ENCODE data around the gene FCRLB.

FCRLB gene

DNA sequence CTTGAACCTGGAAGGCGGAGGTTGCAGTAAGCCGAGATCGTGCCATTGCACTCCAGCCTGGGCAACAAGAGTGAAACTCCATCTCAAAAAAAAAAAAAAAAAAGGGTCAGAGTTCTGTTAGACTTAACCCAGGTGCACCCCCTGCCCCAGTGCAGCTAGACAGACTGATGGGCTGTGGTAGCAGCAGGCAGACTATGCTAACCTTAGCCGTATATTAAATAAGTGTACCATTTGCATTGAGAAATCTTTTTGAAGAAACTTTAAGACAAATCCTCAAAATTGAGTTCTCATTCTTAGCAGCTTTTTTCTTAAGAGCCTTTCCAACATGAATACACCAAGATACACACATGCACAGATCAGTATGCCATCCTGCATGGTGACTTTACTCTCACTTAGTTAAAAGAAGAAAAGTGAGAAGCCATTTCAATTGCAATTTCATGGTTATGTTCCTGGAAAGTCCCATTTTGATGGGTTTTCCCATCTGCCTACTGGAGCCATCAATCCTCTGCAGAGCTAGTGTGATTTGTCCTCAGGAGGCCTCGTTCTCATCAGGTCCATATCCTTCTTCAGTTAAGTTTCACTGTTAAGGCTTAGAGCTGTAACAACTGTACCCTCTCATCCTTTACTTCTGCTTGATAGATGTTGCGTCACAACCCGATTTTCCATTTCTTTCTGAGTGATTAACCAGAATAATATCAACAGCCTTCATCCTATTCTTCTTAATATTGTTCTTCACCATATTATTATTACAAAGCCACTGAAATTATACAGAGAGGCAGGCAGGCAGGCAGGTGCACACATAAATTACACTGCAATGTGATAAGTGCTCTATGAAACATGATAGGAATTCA is 7.3 kb downstream of the FCRLB start:
- H3K9me3 Mint-ChIP-seq = no peaks in the 10 kb centered on the region
- H3K36me3 Mint-ChIP-seq = no peaks in the 10 kb centered on the region
- peak overlapping the region; percentile 96 for H3K4me3 Mint-ChIP-seq
- H3K4me1 Mint-ChIP-seq = peaks cover 56% of the 10 kb centered on the region
- H3K27me3 Mint-ChIP-seq = peaks cover 6% of the 10 kb centered on the region
- peak overlapping the region; percentile 6 for H3K27ac Mint-ChIP-seq

DNA sequence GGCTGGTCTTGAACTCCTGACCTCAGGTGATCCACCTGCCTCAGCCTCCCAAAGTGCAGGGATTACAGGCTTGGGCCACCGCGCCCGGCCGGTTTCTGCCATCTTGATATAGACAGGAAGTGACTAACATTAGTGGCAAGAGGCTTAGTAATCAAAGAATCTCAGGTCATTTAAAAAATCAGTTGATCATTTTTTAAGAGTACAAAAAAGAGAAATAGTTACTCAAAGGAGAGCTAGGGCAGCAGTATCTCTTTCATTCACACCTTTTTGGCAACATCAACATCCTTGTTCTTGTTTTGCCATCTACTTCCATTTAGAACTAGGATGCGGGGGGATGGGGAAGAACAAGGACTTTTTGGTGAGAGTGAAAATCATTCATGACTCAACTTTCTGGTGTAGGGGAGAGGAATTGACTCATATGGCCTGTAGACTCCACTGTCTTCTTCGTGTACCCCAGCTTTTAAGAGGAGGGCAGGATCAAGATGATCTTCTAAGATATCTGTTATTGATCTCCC is 8.8 kb downstream of the FCRLB start:
- peaks cover 51% of the 10 kb centered on the region for H3K4me1 Mint-ChIP-seq
- peaks cover 6% of the 10 kb centered on the region for H3K27me3 Mint-ChIP-seq
- peak overlapping the region; percentile 67 for H3K27ac Mint-ChIP-seq
- no peaks in the 10 kb centered on the region for H3K36me3 Mint-ChIP-seq
- H3K9me3 Mint-ChIP-seq = no peaks in the 10 kb centered on the region
- H3K4me3 Mint-ChIP-seq = peak overlapping the region; percentile 57

DNA sequence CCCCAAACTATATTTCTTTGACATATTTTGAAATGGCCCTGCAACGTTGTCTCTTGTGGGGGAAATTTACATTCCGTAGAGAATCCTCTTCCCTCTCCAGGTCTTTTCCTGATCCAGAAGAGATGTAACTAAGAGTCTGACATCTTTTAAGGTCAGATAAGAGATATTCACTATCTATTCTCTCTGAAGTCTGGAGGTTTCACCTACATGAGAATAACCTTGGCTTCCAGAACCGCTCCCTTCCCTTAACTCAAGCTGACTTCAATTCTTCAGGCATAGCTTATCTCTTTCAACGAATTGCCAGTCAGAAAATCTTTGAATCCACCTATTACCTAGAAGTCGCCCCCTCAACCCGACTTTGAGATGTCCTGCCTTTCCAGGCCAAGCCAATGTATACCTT is 9.9 kb downstream of the FCRLB start:
- H3K9me3 Mint-ChIP-seq = no peaks in the 10 kb centered on the region
- peak overlapping the region; percentile 56 for H3K27ac Mint-ChIP-seq
- no peak overlapping the region for H3K4me3 Mint-ChIP-seq
- H3K4me1 Mint-ChIP-seq = peaks cover 48% of the 10 kb centered on the region
- H3K27me3 Mint-ChIP-seq = no peaks in the 10 kb centered on the region
- H3K36me3 Mint-ChIP-seq = no peaks in the 10 kb centered on the region

DNA sequence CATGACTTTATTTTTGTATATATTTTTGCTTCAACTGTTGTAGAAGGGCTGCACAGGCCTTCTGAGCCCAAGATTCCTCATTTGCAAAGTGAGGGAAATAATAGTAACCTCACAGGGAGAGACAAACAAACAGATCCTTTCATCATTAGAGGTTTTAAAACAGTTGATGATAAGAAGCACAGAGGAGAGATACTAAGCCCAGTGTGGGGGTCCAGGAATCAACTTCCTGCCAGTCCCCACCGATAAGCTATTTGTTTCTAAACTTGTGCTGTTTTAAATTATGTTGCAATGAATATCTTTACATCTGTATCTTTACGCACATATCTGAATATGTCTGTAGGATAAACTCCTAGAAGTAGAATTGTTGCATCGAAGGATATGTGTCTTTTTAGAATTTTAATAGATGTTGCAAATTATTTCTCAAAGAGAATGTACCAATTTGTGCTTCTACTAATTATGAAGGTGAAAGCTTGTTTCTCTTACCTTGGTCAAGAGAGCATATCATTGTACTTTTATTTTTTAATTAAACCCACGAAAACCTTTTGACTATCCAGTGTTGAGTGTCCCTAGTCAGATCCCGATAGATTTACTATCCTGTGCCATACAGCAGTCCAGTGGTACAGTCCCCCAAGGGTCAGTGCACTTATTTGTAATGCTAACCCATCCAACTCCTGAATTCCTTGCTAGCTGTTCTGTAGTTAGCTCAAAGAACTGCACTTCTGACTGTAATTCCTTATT is 10.8 kb downstream of the FCRLB start:
- no peaks in the 10 kb centered on the region for H3K27me3 Mint-ChIP-seq
- no peak overlapping the region for H3K4me3 Mint-ChIP-seq

DNA sequence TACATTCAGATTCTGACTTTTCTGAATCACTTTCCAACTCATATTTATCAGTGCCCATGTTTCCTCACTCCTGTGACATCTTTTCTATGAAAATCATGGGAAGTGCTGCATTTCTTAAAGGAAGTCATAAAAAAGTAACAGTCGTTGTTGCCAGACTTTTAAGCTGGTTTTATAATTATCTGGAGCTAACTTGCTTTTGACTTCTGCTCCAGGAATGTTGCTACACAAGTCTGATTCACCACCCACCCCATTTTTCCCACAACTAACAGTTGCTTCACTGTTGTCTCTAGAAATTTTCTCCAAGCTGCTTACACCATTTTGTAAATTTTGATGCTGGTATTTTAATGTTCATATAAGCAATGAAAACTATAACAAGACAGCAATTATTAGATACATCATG is 12.2 kb downstream of the FCRLB start:
- H3K27me3 Mint-ChIP-seq = no peaks in the 10 kb centered on the region
- H3K4me3 Mint-ChIP-seq = no peak overlapping the region
- no peaks in the 10 kb centered on the region for H3K9me3 Mint-ChIP-seq
- H3K4me1 Mint-ChIP-seq = peaks cover 43% of the 10 kb centered on the region
- H3K36me3 Mint-ChIP-seq = no peaks in the 10 kb centered on the region
- no peak overlapping the region for H3K27ac Mint-ChIP-seq

More for the DNA sequence above, 10.8 kb downstream of the FCRLB start:
- Mint-ChIP-seq H3K36me3 (no peaks in the 10 kb centered on the region), H3K27ac (peak overlapping the region; percentile 53), H3K4me1 (peaks cover 53% of the 10 kb centered on the region), H3K9me3 (no peaks in the 10 kb centered on the region)

DNA sequence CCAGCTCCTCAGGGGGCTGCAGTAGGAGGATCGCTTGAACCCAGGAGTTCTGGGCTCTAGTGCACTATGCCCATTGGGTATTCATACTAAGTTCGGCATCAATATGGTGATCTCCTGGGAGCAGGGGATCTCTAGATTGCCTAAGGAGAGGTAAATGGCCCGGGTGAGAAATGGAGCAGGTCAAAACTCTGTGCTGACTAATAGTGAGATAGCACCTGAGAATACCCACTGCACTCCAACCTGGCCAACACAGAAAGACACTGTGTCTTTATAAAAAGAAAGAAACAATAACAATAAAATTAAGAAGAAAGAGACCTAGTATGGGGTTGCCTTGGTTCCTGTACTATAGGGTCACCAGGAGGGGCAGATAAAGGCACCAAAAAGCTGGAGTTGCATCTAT is 14.5 kb downstream of the FCRLB start:
- H3K27me3 Mint-ChIP-seq = no peaks in the 10 kb centered on the region
- H3K27ac Mint-ChIP-seq = peak overlapping the region; percentile 66
- no peaks in the 10 kb centered on the region for H3K36me3 Mint-ChIP-seq
- peaks cover 29% of the 10 kb centered on the region for H3K4me1 Mint-ChIP-seq
- H3K9me3 Mint-ChIP-seq = no peaks in the 10 kb centered on the region
- no peak overlapping the region for H3K4me3 Mint-ChIP-seq

DNA sequence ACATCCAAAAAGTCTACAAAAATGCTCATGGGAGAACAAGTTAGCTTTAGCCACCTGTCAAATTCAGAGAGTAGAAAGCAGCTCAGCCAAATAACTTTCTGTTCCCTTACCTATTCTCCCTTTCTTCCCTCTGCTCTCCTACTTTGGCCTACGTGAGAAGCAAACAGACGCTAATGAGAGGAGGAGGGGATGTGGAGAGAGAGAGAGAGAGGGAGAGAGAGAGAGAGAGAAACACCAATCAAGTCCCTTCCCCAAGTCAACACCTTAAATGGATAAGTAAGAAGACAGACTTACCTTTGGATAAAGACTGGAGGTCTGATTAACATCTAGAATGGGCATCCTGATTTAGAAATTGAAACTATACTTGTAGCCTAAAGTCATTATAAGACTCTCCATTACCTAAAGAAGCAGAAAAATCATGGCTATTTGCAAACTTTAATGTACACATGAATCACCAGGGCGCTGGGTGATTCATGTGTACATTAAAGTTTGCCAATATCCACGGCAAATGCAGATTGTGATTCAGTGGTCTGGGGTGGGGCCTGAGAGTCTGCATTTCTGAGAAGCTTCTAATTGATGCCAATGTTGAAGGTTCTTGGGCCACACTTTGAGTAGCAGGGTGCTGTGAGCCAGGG is 15.1 kb downstream of the FCRLB start:
- no peak overlapping the region for H3K4me3 Mint-ChIP-seq
- H3K4me1 Mint-ChIP-seq = peaks cover 26% of the 10 kb centered on the region
- no peaks in the 10 kb centered on the region for H3K36me3 Mint-ChIP-seq
- peak overlapping the region; percentile 66 for H3K27ac Mint-ChIP-seq
- no peaks in the 10 kb centered on the region for H3K27me3 Mint-ChIP-seq
- H3K9me3 Mint-ChIP-seq = no peaks in the 10 kb centered on the region

DNA sequence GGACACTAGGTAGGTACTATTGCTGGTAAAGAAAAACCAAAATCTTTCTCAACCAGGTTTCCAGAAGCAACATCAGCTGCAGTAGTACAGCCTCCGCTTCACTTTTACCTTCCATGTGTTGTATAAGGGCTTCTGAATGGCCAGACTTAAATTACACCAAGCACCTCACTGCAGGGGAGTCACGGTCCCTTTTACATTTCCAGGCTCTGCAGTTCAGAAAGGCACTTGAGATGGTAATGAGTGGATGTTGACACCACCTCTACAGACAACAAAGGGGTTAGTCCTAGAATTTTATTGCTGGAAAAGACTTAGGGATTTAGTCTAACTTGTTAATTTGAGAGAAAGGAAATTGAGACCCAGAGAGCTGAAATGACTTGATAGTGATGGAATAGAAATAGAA is 16.3 kb downstream of the FCRLB start:
- peaks cover 25% of the 10 kb centered on the region for H3K4me1 Mint-ChIP-seq
- H3K27ac Mint-ChIP-seq = no peak overlapping the region

DNA sequence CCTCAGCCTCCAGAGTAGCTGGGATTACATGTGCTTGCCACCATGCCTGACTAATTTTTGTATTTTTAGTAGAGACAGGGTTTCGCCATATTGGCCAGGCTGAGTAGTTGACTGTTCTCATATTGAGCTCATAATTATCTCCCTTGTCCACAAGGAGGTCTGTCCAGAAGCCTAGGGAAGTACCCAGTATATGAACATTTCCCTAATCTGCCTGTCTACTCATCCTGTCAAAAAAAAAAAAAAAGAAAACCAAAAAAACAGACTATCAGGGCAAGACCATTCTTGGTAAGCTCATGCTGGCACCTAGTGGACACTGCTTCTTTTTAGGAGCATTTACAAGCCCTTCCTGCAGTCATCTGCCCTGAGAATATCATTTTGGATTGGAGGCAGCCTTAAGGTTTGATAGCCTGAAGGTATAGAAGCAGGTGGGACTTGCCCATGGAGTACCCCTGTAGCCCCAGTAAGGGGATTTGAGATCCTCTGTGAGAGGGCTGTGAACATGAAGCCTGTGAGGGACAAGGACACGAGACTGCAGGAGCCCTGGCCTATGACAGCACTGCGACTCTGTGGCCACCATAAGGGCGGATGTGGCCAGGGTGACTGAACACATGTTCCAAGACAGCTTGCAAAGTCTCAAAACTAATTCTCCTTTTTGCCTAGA is 17.4 kb downstream of the FCRLB start:
- Mint-ChIP-seq H3K4me3 (no peak overlapping the region), H3K36me3 (no peaks in the 10 kb centered on the region)

More for the DNA sequence above, 16.3 kb downstream of the FCRLB start:
- H3K36me3 Mint-ChIP-seq = no peaks in the 10 kb centered on the region
- H3K27me3 Mint-ChIP-seq = no peaks in the 10 kb centered on the region
- H3K4me3 Mint-ChIP-seq = no peak overlapping the region
- no peaks in the 10 kb centered on the region for H3K9me3 Mint-ChIP-seq

DNA sequence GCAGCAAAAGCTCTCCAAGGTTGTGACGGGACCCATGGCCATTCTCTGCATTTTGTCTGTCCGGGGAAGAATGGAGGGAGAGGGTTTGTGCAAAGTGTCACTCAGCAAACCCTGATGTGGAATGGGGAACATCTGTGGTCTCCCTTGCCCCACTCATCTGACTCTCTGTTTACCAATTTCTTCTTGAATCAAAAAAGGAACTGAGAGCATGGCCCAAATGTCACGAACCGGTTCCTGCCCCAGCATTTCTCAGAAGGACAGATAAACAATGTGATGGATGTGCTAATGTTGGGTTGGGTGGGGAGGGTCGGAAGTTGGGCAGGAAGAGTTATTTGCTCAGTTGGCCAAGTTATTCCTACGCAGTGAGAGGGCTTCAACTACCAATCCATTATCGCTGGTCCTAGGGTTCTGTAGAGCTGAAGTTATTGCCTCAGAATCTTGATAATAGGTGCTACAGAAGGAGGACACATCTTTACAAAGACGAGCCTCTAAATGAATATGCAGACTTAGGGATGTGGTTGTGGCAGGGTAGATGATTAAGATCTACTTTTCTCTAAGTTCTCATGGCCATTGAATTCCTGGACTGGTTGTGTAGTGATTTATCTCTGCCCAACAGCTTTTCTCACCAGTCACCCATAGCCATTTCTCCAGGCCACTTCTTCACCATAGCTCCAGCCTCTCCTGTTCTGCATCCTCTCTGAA is 18.7 kb downstream of the FCRLB start:
- Mint-ChIP-seq H3K27me3 (no peaks in the 10 kb centered on the region), H3K9me3 (no peaks in the 10 kb centered on the region), H3K36me3 (no peaks in the 10 kb centered on the region), H3K4me1 (peaks cover 39% of the 10 kb centered on the region), H3K27ac (no peak overlapping the region), H3K4me3 (no peak overlapping the region)

More for the DNA sequence above, 17.4 kb downstream of the FCRLB start:
- no peaks in the 10 kb centered on the region for H3K9me3 Mint-ChIP-seq
- H3K27ac Mint-ChIP-seq = no peak overlapping the region
- H3K27me3 Mint-ChIP-seq = no peaks in the 10 kb centered on the region
- peaks cover 28% of the 10 kb centered on the region for H3K4me1 Mint-ChIP-seq

DNA sequence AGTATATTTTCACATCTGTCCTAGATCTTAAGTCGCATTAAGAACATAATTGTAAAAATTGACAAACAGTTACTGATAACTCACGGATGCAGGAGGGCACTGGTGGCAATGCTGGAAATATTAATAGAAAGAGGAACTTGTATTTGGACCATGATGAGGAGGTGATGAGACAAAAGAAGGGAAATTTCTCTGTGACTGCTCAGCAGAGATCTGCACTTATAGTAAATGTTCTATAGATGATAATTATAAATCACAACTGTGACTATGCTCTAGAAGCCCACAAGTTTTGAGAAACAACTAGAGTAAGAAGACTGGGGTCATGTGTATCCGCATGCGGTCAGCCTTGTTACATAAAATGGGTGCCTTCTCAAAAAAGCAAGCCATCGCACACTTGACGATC is 19.6 kb downstream of the FCRLB start:
- H3K36me3 Mint-ChIP-seq = no peaks in the 10 kb centered on the region
- H3K27me3 Mint-ChIP-seq = peaks cover 3% of the 10 kb centered on the region
- H3K27ac Mint-ChIP-seq = no peak overlapping the region
- H3K9me3 Mint-ChIP-seq = no peaks in the 10 kb centered on the region
- no peak overlapping the region for H3K4me3 Mint-ChIP-seq
- H3K4me1 Mint-ChIP-seq = peaks cover 44% of the 10 kb centered on the region

DNA sequence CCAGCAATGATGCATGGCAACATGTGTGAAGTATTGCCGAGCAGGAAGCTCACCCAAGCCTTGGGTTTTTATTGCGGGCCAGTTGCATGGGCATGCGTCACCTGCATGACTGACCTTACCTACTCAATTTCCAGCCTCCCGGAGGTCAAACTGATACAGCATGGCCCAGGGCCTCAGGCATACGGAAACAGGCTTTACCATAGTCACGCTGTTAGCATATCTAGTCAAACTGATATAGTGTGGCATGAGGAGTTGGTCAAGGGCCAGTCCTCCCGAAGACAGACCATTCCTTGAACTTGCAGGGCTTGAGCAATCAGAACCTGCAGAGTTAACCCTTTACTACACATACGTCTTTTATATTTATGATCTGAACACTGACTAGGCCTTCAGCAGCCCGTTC is 21.9 kb downstream of the FCRLB start:
- Mint-ChIP-seq H3K4me1 (peaks cover 46% of the 10 kb centered on the region), H3K27ac (no peak overlapping the region), H3K36me3 (no peaks in the 10 kb centered on the region)

DNA sequence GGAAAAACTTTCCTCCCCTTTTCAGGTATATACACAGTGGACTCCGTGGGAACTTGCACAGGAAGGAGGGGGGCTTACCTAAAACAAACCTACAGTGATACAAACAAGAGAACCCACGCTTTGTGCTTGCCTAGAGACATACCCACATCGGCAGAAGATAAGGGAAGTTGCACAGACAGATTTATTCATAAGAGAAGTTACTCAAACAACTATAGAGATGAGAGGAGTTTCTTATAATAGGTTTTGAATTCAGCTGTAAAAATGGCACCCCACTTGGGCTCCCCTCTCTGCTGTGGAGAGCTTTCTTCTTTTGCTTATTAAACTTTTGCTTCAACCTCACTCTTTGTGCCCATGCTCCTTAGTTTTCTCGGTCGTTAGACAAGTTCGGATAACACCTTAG is 26.5 kb downstream of the FCRLB start:
- H3K9me3 Mint-ChIP-seq = no peaks in the 10 kb centered on the region
- peaks cover 3% of the 10 kb centered on the region for H3K36me3 Mint-ChIP-seq
- H3K4me3 Mint-ChIP-seq = peak overlapping the region; percentile 39
- H3K27me3 Mint-ChIP-seq = peaks cover 5% of the 10 kb centered on the region
- no peak overlapping the region for H3K27ac Mint-ChIP-seq
- peaks cover 55% of the 10 kb centered on the region for H3K4me1 Mint-ChIP-seq

More for the DNA sequence above, 21.9 kb downstream of the FCRLB start:
- Mint-ChIP-seq H3K27me3 (peaks cover 5% of the 10 kb centered on the region), H3K9me3 (no peaks in the 10 kb centered on the region), H3K4me3 (no peak overlapping the region)

DNA sequence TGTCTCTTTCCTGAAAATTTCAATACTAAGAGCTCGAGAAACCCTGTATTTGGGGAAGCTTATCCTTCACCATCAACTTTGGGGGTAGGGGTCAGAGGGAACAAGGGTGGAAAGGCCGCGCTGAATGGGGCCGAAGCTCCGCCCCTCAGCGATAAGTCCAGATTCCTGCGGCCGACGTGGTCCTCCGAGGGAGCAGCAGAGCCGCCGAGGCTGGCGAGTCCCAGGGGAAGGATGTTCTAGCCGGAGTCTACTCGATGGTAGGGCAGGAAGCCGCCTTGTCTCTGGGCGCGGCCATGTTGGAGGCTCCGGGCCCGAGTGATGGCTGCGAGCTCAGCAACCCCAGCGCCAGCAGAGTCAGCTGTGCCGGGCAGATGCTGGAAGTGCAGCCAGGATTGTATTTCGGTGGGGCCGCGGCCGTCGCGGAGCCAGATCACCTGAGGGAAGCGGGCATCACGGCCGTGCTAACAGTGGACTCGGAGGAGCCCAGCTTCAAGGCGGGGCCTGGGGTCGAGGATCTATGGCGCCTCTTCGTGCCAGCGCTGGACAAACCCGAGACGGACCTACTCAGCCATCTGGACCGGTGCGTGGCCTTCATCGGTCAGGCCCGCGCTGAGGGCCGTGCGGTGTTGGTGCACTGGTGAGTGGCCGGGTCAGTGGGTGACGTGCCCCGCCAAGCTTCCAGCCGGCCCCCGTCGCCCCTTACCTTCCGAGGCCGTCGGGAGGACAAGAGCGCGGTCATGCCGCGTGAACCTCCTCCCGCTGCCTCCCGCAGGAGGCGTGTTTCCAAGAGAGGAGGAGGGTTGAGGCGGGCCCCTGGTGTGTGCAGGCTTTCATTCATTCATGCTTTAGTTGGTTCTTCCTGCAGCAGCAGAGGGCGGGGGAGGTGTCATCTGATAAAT is 28.4 kb downstream of the FCRLB start, which contains the start of gene DUSP12:
DUSP12 (plus strand) TSS at position 278 of the 899 bp plus-strand sequence; CDS start at position 294, 16 bp downstream.
- Mint-ChIP-seq H3K36me3 (peaks cover 14% of the 10 kb centered on the region), H3K4me3 (peak within 1 kb of the TSS; percentile 99), H3K9me3 (no peaks in the 10 kb centered on the region), H3K27ac (peak within 1 kb of the TSS; percentile 93), H3K27me3 (peaks cover 5% of the 10 kb centered on the region), H3K4me1 (peaks cover 48% of the 10 kb centered on the region)
